ENCODE measurements around the gene RSF1. TPM values are rescaled to one million over a fixed set of nuclear protein-coding genes. Genes with fewer than 3 reads are reported as not detected.

RSF1 gene
- total RNA-seq, 1 donor from 2014 or later = 40.2 TPM

GRCh38 chr11:77814848-77815247, 5.7 kb downstream of the RSF1 start:
- no peaks in the 10 kb centered on the region for H3K27me3 ChIP-seq (ENCODE audit: control insufficient read depth in 3 of 3, insufficient read depth in 3 of 3, low read length in 3 of 3)
- peaks cover 10 to 23% (median 16%) of the 10 kb centered on the region in 3 donors for H3K4me1 ChIP-seq (ENCODE audit: control insufficient read depth in 3 of 3, insufficient read depth in 3 of 3, low read length in 3 of 3)
- no peaks in the 10 kb centered on the region for H3K9me3 ChIP-seq (ENCODE audit: control insufficient read depth in 3 of 3, low read length in 3 of 3)
- H3K9ac ChIP-seq (ENCODE audit: low read depth in 1 of 3, low read length in 3 of 3) = no peak overlapping the region
- no peak overlapping the region for H3K27ac ChIP-seq (ENCODE audit: low read depth, low read length)
- no peak overlapping the region for H3K4me3 ChIP-seq (ENCODE audit: low read length in 3 of 3)
- H3K36me3 ChIP-seq (ENCODE audit: control insufficient read depth in 3 of 3, insufficient read depth in 3 of 3, low read length in 3 of 3) = peaks cover 0 to 4% (median 4%) of the 10 kb centered on the region in 3 donors

DNA sequence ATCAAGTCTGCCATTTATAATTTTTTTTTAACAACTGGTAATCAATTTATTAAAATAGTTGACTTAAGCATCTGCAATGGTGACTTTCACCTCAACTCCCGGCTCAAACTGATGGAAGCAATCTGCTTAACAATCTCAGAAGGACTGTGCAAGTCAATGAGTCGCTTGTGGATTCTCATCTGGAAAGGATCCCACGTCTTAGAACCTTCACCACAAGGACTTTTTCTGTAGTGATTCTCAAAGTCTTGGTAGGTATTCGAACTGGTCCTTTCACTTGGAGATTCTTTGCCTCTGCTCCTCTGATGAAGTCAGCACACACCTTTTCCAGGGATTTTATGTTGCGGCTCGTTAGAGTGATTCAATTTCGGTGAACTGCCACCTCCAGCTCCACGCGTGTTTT, 7.3 kb downstream of the RSF1 start:
- peaks cover 0 to 4% (median 4%) of the 10 kb centered on the region in 3 donors for H3K36me3 ChIP-seq (ENCODE audit: control insufficient read depth in 3 of 3, insufficient read depth in 3 of 3, low read length in 3 of 3)
- H3K27ac ChIP-seq (ENCODE audit: low read depth, low read length) = no peak overlapping the region
- H3K4me1 ChIP-seq (ENCODE audit: control insufficient read depth in 3 of 3, insufficient read depth in 3 of 3, low read length in 3 of 3) = peaks cover 0 to 13% (median 9%) of the 10 kb centered on the region in 3 donors
- H3K9ac ChIP-seq (ENCODE audit: low read depth in 1 of 3, low read length in 3 of 3) = no peak overlapping the region
- no peaks in the 10 kb centered on the region for H3K27me3 ChIP-seq (ENCODE audit: control insufficient read depth in 3 of 3, insufficient read depth in 3 of 3, low read length in 3 of 3)
- no peak overlapping the region for H3K4me3 ChIP-seq (ENCODE audit: low read length in 3 of 3)
- no peaks in the 10 kb centered on the region for H3K9me3 ChIP-seq (ENCODE audit: control insufficient read depth in 3 of 3, low read length in 3 of 3)

DNA sequence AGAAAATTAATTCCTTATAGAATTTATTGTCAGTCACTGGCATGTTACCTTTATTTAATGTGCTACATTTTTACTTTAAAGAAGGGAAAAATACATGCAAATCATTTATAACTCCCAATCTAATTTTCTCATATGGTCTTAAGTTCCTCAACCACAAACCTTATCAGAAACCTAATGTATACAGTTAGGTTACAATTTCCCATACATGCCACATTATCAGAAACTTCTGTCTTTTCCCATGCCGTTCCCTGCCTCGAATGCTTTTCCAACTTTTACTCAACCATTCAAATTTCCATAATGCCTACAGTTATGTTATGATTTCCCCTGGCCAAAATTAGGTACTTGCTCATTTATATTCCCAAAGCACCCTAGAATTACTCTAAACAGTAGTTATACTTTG, 13.5 kb downstream of the RSF1 start:
- Histone ChIP-seq H3K4me3 (ENCODE audit: low read length in 3 of 3) (no peak overlapping the region), H3K4me1 (ENCODE audit: control insufficient read depth in 3 of 3, insufficient read depth in 3 of 3, low read length in 3 of 3) (peaks cover 0 to 2% (median 0%) of the 10 kb centered on the region in 3 donors), H3K36me3 (ENCODE audit: control insufficient read depth in 3 of 3, insufficient read depth in 3 of 3, low read length in 3 of 3) (peaks cover 0 to 4% (median 4%) of the 10 kb centered on the region in 3 donors), H3K27me3 (ENCODE audit: control insufficient read depth in 3 of 3, insufficient read depth in 3 of 3, low read length in 3 of 3) (no peaks in the 10 kb centered on the region), H3K27ac (ENCODE audit: low read depth, low read length) (no peak overlapping the region), H3K9me3 (ENCODE audit: control insufficient read depth in 3 of 3, low read length in 3 of 3) (no peaks in the 10 kb centered on the region), H3K9ac (ENCODE audit: low read depth in 1 of 3, low read length in 3 of 3) (no peak overlapping the region)

GRCh38 chr11:77806415-77806814, 14.1 kb downstream of the RSF1 start:
- Histone ChIP-seq H3K27me3 (ENCODE audit: control insufficient read depth in 3 of 3, insufficient read depth in 3 of 3, low read length in 3 of 3) (no peaks in the 10 kb centered on the region), H3K9ac (ENCODE audit: low read depth in 1 of 3, low read length in 3 of 3) (no peak overlapping the region), H3K4me1 (ENCODE audit: control insufficient read depth in 3 of 3, insufficient read depth in 3 of 3, low read length in 3 of 3) (peaks cover 0 to 2% (median 0%) of the 10 kb centered on the region in 3 donors), H3K27ac (ENCODE audit: low read depth, low read length) (no peak overlapping the region), H3K36me3 (ENCODE audit: control insufficient read depth in 3 of 3, insufficient read depth in 3 of 3, low read length in 3 of 3) (peaks cover 0 to 4% (median 2%) of the 10 kb centered on the region in 3 donors), H3K9me3 (ENCODE audit: control insufficient read depth in 3 of 3, low read length in 3 of 3) (no peaks in the 10 kb centered on the region), H3K4me3 (ENCODE audit: low read length in 3 of 3) (no peak overlapping the region)

DNA sequence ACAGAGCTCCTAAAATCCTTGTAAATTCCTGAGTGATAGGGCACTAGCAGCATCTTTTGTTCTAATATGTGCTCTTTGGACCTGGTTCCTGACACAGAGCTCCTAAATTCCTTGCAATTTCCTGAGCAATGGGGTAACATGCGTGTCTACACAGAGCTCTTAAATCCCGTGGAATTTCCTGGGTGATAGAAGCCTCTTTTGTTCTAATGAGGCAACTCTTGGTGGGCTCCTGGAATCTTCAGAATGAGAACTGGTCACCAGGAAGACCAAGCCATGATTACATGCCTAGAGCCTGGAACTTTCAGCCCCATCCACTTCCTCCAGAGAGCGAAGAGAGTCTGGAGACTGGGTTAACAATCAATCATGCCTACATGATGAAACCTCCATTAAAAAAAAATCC, 19.0 kb downstream of the RSF1 start:
- no peak overlapping the region for H3K4me3 ChIP-seq (ENCODE audit: low read length in 3 of 3)
- no peak overlapping the region for H3K9ac ChIP-seq (ENCODE audit: low read depth in 1 of 3, low read length in 3 of 3)
- H3K27ac ChIP-seq (ENCODE audit: low read depth, low read length) = no peak overlapping the region
- H3K9me3 ChIP-seq (ENCODE audit: control insufficient read depth in 3 of 3, low read length in 3 of 3) = no peaks in the 10 kb centered on the region
- H3K4me1 ChIP-seq (ENCODE audit: control insufficient read depth in 3 of 3, insufficient read depth in 3 of 3, low read length in 3 of 3) = peaks cover 0 to 4% (median 4%) of the 10 kb centered on the region in 3 donors
- no peaks in the 10 kb centered on the region for H3K27me3 ChIP-seq (ENCODE audit: control insufficient read depth in 3 of 3, insufficient read depth in 3 of 3, low read length in 3 of 3)
- no peaks in the 10 kb centered on the region for H3K36me3 ChIP-seq (ENCODE audit: control insufficient read depth in 3 of 3, insufficient read depth in 3 of 3, low read length in 3 of 3)

DNA sequence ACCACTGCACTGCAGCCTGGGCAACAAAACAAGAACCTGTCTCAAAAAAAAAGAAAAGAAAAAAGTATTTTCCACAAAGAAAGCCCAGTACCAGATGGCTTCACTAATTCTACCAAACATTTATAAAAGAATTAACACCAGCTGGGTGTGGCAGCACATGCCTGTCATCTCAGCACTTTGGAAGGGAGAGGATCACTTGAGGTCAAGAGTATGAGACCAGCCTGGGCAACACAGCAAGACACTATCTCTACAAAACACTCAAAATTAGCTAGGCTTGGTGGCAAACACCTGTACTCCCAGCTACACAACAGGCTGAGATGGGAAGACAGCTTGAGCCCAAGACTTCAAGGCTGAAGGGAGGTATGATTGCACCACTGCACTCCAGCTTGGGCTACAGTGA, 20.1 kb downstream of the RSF1 start:
- Histone ChIP-seq H3K9ac (ENCODE audit: low read depth in 1 of 3, low read length in 3 of 3) (no peak overlapping the region), H3K27me3 (ENCODE audit: control insufficient read depth in 3 of 3, insufficient read depth in 3 of 3, low read length in 3 of 3) (no peaks in the 10 kb centered on the region), H3K9me3 (ENCODE audit: control insufficient read depth in 3 of 3, low read length in 3 of 3) (no peaks in the 10 kb centered on the region), H3K27ac (ENCODE audit: low read depth, low read length) (no peak overlapping the region), H3K36me3 (ENCODE audit: control insufficient read depth in 3 of 3, insufficient read depth in 3 of 3, low read length in 3 of 3) (no peaks in the 10 kb centered on the region), H3K4me3 (ENCODE audit: low read length in 3 of 3) (no peak overlapping the region), H3K4me1 (ENCODE audit: control insufficient read depth in 3 of 3, insufficient read depth in 3 of 3, low read length in 3 of 3) (peaks cover 0 to 4% (median 4%) of the 10 kb centered on the region in 3 donors)

DNA sequence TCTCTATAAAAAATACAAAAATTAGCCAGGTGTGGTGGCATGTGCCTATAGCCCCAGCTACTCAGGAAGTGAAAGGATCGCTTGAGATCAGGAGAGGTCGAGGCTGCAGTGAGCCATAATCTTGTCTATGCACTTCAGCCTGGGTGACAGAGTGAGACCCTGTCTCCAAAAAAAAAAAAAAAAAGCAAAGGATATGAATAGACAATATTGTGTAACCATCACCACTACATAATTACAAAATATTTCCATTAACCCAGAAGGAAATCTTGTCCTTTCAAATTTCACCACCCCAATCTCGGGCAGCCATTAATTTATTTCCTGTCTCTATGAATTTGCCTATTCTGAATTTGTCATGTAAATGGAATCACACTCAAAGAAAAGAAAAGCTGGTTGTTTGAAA, 21.2 kb downstream of the RSF1 start:
- no peak overlapping the region for H3K27ac ChIP-seq (ENCODE audit: low read depth, low read length)
- no peak overlapping the region for H3K9ac ChIP-seq (ENCODE audit: low read depth in 1 of 3, low read length in 3 of 3)
- no peaks in the 10 kb centered on the region for H3K27me3 ChIP-seq (ENCODE audit: control insufficient read depth in 3 of 3, insufficient read depth in 3 of 3, low read length in 3 of 3)
- H3K4me3 ChIP-seq (ENCODE audit: low read length in 3 of 3) = no peak overlapping the region
- no peaks in the 10 kb centered on the region for H3K36me3 ChIP-seq (ENCODE audit: control insufficient read depth in 3 of 3, insufficient read depth in 3 of 3, low read length in 3 of 3)
- no peaks in the 10 kb centered on the region for H3K9me3 ChIP-seq (ENCODE audit: control insufficient read depth in 3 of 3, low read length in 3 of 3)
- H3K4me1 ChIP-seq (ENCODE audit: control insufficient read depth in 3 of 3, insufficient read depth in 3 of 3, low read length in 3 of 3) = peaks cover 0 to 4% (median 4%) of the 10 kb centered on the region in 3 donors

GRCh38 chr11:77793972-77794371, 26.6 kb downstream of the RSF1 start:
- Histone ChIP-seq H3K27ac (ENCODE audit: low read depth, low read length) (no peak overlapping the region), H3K36me3 (ENCODE audit: control insufficient read depth in 3 of 3, insufficient read depth in 3 of 3, low read length in 3 of 3) (peaks cover 0 to 2% (median 0%) of the 10 kb centered on the region in 3 donors), H3K4me1 (ENCODE audit: control insufficient read depth in 3 of 3, insufficient read depth in 3 of 3, low read length in 3 of 3) (peaks cover 0 to 4% (median 3%) of the 10 kb centered on the region in 3 donors), H3K9me3 (ENCODE audit: control insufficient read depth in 3 of 3, low read length in 3 of 3) (no peaks in the 10 kb centered on the region), H3K4me3 (ENCODE audit: low read length in 3 of 3) (no peak overlapping the region), H3K27me3 (ENCODE audit: control insufficient read depth in 3 of 3, insufficient read depth in 3 of 3, low read length in 3 of 3) (no peaks in the 10 kb centered on the region), H3K9ac (ENCODE audit: low read depth in 1 of 3, low read length in 3 of 3) (no peak overlapping the region)

GRCh38 chr11:77791301-77791700, 29.2 kb downstream of the RSF1 start:
- no peaks in the 10 kb centered on the region for H3K27me3 ChIP-seq (ENCODE audit: control insufficient read depth in 3 of 3, insufficient read depth in 3 of 3, low read length in 3 of 3)
- no peak overlapping the region for H3K9ac ChIP-seq (ENCODE audit: low read depth in 1 of 3, low read length in 3 of 3)
- peaks cover 0 to 2% (median 0%) of the 10 kb centered on the region in 3 donors for H3K36me3 ChIP-seq (ENCODE audit: control insufficient read depth in 3 of 3, insufficient read depth in 3 of 3, low read length in 3 of 3)
- H3K4me3 ChIP-seq (ENCODE audit: low read length in 3 of 3) = no peak overlapping the region
- no peak overlapping the region for H3K27ac ChIP-seq (ENCODE audit: low read depth, low read length)
- H3K4me1 ChIP-seq (ENCODE audit: control insufficient read depth in 3 of 3, insufficient read depth in 3 of 3, low read length in 3 of 3) = peaks cover 3 to 4% (median 4%) of the 10 kb centered on the region in 3 donors
- H3K9me3 ChIP-seq (ENCODE audit: control insufficient read depth in 3 of 3, low read length in 3 of 3) = no peaks in the 10 kb centered on the region

GRCh38 chr11:77789731-77790476, 30.6 kb downstream of the RSF1 start:
- Histone ChIP-seq H3K4me1 (ENCODE audit: control insufficient read depth in 3 of 3, insufficient read depth in 3 of 3, low read length in 3 of 3) (peaks cover 4 to 5% (median 5%) of the 10 kb centered on the region in 3 donors), H3K27me3 (ENCODE audit: control insufficient read depth in 3 of 3, insufficient read depth in 3 of 3, low read length in 3 of 3) (no peaks in the 10 kb centered on the region), H3K36me3 (ENCODE audit: control insufficient read depth in 3 of 3, insufficient read depth in 3 of 3, low read length in 3 of 3) (peaks cover 0 to 2% (median 0%) of the 10 kb centered on the region in 3 donors), H3K4me3 (ENCODE audit: low read length in 3 of 3) (no peak overlapping the region), H3K27ac (ENCODE audit: low read depth, low read length) (no peak overlapping the region), H3K9ac (ENCODE audit: low read depth in 1 of 3, low read length in 3 of 3) (no peak overlapping the region), H3K9me3 (ENCODE audit: control insufficient read depth in 3 of 3, low read length in 3 of 3) (no peaks in the 10 kb centered on the region)
